HG02852 (cell line): ENCODE results near the gene XXYLT1.

Experiments
- ATAC-seq: cut with Tn5 transposase; IDR thresholded peaks from one replicate; pipeline ENCODE4 v1.9.1; 2021; ENCODE audit warnings: mild to moderate bottlenecking, moderate library complexity; ENCODE audit not compliant: unreplicated experiment

Gene XXYLT1

GRCh38 chr3:195083659-195084058 is 187.3 kb downstream of the XXYLT1 start:
- ATAC-seq, result no peak

GRCh38 chr3:195082811-195083210 is 188.1 kb downstream of the XXYLT1 start:
- ATAC-seq, result no peak

- no peak for ATAC-seq
Measured at GRCh38 chr3:195081242-195081963, 189.6 kb downstream of the XXYLT1 start.

- no peak for ATAC-seq
Measured at GRCh38 chr3:195080571-195081151, 190.3 kb downstream of the XXYLT1 start.

- ATAC-seq, result no peak
Measured at GRCh38 chr3:195080125-195080524, 190.8 kb downstream of the XXYLT1 start.

GRCh38 chr3:195079636-195080035 is 191.3 kb downstream of the XXYLT1 start:
- ATAC-seq, result no peak

GRCh38 chr3:195078891-195079440 is 192.0 kb downstream of the XXYLT1 start:
- ATAC-seq, result no peak

GRCh38 chr3:195077611-195078540 is 193.1 kb downstream of the XXYLT1 start:
- ATAC-seq, result no peak

- ATAC-seq, result no peak
Measured at GRCh38 chr3:195076981-195077610, 193.9 kb downstream of the XXYLT1 start.

- ATAC-seq, result no peak
Measured at GRCh38 chr3:195075941-195076875, 194.8 kb downstream of the XXYLT1 start.

GRCh38 chr3:195075199-195075940 is 195.6 kb downstream of the XXYLT1 start:
- no peak for ATAC-seq

GRCh38 chr3:195073866-195074860 is 196.8 kb downstream of the XXYLT1 start:
- ATAC-seq, result no peak

- ATAC-seq, result no peak
Measured at GRCh38 chr3:195072916-195073564, 197.9 kb downstream of the XXYLT1 start.

- ATAC-seq, result no peak
Measured at GRCh38 chr3:195071916-195072820, 198.8 kb downstream of the XXYLT1 start.

GRCh38 chr3:195071011-195071728 is 199.8 kb downstream of the XXYLT1 start:
- ATAC-seq, result no peak

GRCh38 chr3:195070336-195070735 is 200.6 kb downstream of the XXYLT1 start:
- no peak for ATAC-seq
